ENCODE results near the gene GALNT18. TPM values are rescaled to one million over a fixed set of nuclear protein-coding genes. Genes with fewer than 3 reads are reported as not detected.

Gene GALNT18
- total RNA-seq, 1 donor from 2014 or later = 2.1 TPM

DNA sequence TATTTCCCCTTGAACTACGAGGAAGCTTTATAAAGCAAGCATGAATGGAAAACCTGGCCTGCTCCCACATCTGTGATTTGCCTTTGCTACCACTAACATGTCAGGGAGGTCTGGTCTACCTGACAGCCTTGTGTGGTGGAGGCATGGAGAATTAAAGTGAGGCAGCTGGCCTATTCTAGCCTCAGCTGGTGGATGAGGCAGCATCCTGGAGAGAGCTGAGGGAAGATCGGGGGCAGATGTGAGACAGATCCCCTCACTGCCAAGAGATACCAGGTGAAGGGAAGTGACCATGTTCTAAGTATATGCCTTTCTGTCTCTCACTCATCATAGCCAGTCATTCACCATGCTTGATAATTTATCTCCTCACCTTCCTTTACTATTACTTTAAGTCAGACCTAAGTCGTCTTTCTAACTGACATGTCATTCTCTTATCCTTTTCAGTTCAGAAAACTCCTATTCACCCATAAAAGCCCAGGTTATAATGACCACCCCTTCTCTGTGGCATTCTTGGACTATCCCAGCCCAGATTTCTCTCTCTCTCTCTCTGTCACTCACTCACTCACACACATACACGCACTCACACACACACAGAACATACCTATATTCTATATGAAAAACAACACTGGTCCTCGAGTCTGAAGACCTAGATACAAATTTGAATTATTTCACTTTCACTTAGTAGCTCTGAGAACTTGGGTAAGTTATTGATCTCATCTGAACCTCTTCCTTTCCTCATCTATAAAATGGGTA is 359.5 kb downstream of the GALNT18 start:
- no peak for TF ChIP-seq CTCF (IDR thresholded peaks at IDR 0.05; ENCODE audit: unreplicated experiment)
- Mint-ChIP-seq H3K27ac (no peak overlapping the region), H3K27me3 (no peaks in the 10 kb centered on the region), H3K9me3 (ENCODE audit: low read depth) (no peaks in the 10 kb centered on the region), H3K4me3 (ENCODE audit: low read depth) (no peak overlapping the region), H3K36me3 (ENCODE audit: insufficient read depth) (no peaks in the 10 kb centered on the region), H3K4me1 (ENCODE audit: low read depth) (peaks cover 8% of the 10 kb centered on the region)
- DNase-seq (ENCODE audit: low spot score, unreplicated experiment) = no peak

GRCh38 chr11:11261629-11262028 is 360.2 kb downstream of the GALNT18 start:
- no peak for TF ChIP-seq CTCF (IDR thresholded peaks at IDR 0.05; ENCODE audit: unreplicated experiment)
- H3K36me3 Mint-ChIP-seq (ENCODE audit: insufficient read depth) = no peaks in the 10 kb centered on the region

GRCh38 chr11:11260903-11261302 is 360.9 kb downstream of the GALNT18 start:
- DNase-seq (ENCODE audit: low spot score, unreplicated experiment) = no peak
- Mint-ChIP-seq H3K27me3 (no peaks in the 10 kb centered on the region), H3K4me3 (ENCODE audit: low read depth) (no peak overlapping the region), H3K27ac (no peak overlapping the region), H3K4me1 (ENCODE audit: low read depth) (peaks cover 8% of the 10 kb centered on the region), H3K36me3 (ENCODE audit: insufficient read depth) (no peaks in the 10 kb centered on the region), H3K9me3 (ENCODE audit: low read depth) (no peaks in the 10 kb centered on the region)
- TF ChIP-seq CTCF (IDR thresholded peaks at IDR 0.05; ENCODE audit: unreplicated experiment) = no peak

More at GRCh38 chr11:11261629-11262028, 360.2 kb downstream of the GALNT18 start:
- no peak overlapping the region for H3K4me3 Mint-ChIP-seq (ENCODE audit: low read depth)
- H3K9me3 Mint-ChIP-seq (ENCODE audit: low read depth) = no peaks in the 10 kb centered on the region
- no peak overlapping the region for H3K27ac Mint-ChIP-seq
- no peak for DNase-seq (ENCODE audit: low spot score, unreplicated experiment)
- H3K27me3 Mint-ChIP-seq = no peaks in the 10 kb centered on the region
- H3K4me1 Mint-ChIP-seq (ENCODE audit: low read depth) = peaks cover 8% of the 10 kb centered on the region

DNA sequence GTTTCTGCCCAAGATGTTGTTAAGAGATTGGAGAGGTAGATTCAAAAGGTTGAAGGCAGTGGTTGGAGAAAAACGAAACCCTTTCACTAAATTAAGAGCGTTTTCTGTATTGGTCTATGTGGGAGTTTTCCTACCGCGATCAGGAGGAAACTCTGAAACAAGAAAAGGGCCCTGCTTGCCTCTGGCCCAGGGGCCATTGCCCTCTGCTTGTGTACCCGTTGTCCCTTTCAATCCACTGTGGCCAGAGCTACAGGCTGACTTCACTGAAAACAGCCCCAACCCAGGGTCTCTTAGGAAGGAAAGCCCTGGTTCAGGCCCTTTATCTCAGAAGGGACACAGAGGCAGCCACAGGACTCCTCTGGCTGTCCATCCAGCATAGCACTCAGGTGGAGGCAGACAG is 367.8 kb downstream of the GALNT18 start:
- no peak overlapping the region for H3K4me3 Mint-ChIP-seq (ENCODE audit: low read depth)
- peaks cover 5% of the 10 kb centered on the region for H3K27me3 Mint-ChIP-seq
- H3K27ac Mint-ChIP-seq = no peak overlapping the region
- H3K36me3 Mint-ChIP-seq (ENCODE audit: insufficient read depth) = no peaks in the 10 kb centered on the region
- no peak for TF ChIP-seq CTCF (IDR thresholded peaks at IDR 0.05; ENCODE audit: unreplicated experiment)
- no peak for DNase-seq (ENCODE audit: low spot score, unreplicated experiment)
- no peaks in the 10 kb centered on the region for H3K9me3 Mint-ChIP-seq (ENCODE audit: low read depth)
- H3K4me1 Mint-ChIP-seq (ENCODE audit: low read depth) = no peaks in the 10 kb centered on the region

DNA sequence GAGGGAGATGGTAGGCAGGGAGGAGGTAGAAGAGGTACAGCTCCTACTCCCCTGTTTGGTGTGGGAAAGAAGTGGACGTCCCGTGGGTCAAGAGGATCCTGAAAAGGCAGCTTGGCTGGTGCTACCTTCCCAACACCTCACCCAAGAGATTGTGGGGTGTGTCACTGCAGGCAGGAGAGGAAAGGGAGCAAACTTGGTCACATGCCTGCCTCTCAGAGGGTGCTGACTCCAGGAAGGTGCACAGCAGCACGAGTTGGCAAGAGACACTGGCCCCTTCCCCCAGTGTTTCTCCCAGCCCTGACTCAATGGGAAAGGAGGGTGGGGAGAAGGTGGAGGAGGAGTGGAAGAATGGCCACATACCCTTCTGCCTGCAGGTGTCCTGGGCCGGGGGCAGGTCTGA is 368.3 kb downstream of the GALNT18 start:
- H3K4me1 Mint-ChIP-seq (ENCODE audit: low read depth) = no peaks in the 10 kb centered on the region

More for the DNA sequence above, 368.3 kb downstream of the GALNT18 start:
- Mint-ChIP-seq H3K27me3 (peaks cover 5% of the 10 kb centered on the region), H3K4me3 (ENCODE audit: low read depth) (no peak overlapping the region), H3K9me3 (ENCODE audit: low read depth) (no peaks in the 10 kb centered on the region), H3K36me3 (ENCODE audit: insufficient read depth) (no peaks in the 10 kb centered on the region), H3K27ac (no peak overlapping the region)
- TF ChIP-seq CTCF (IDR thresholded peaks at IDR 0.05; ENCODE audit: unreplicated experiment) = no peak
- DNase-seq (ENCODE audit: low spot score, unreplicated experiment) = no peak

All from progenitor cell of endocrine pancreas (in vitro differentiated cells).